A549 (cell line): ENCODE measurements around the gene ORC1. TPM values are rescaled to one million over a fixed set of nuclear protein-coding genes. Genes with fewer than 3 reads are reported as not detected.

ENCODE experiments used
- ATAC-seq, 2 experiments: fragments of 200-7000 bp in 1 of 2; fragments of >200 bp in 1 of 2; cut with Nextera tagmentation in 1 of 2; cut with Tn5 transposase in 1 of 2; 3 replicates each; pipeline versions ENCODE4 v1.8.0 to v1.9.1; 2018 to 2020; ENCODE audit warnings: mild to moderate bottlenecking in 1 of 2, moderate library complexity in 1 of 2
- CTCF ChIA-PET: fragments of 300-600 bp; sonication (Branson Sonifier 250); formaldehyde crosslinking; extraction: SDS; loops from one replicate; lab custom pipeline; 2021; ENCODE audit warnings: antibody characterized with exemption, inconsistent platforms; lab: Yijun Ruan, JAX
- POLR2A ChIA-PET: fragments of 350-600 bp; formaldehyde crosslinking; extraction: SDS; loops from one replicate; lab custom pipeline; 2021; ENCODE audit warnings: antibody characterized with exemption, inconsistent platforms; lab: Yijun Ruan, JAX
- DNase-seq, 2 experiments: peaks; one replicate each; pipeline versions ENCODE4 v3.0.0 to v3.0.0-alpha.2; 2011 to 2016; ENCODE audit warnings: low read depth in 1 of 2, low spot score in 1 of 2
- FAIRE-seq: peaks from 2 replicates; lab custom pipeline; 2011; peaks lifted over from hg19 to GRCh38; lab: Jason Lieb, UNC
- H3K27ac ChIP-seq, 2 experiments: fragments of >200 bp; sonication (Bioruptor Twin); formaldehyde crosslinking; 3 replicates each; pipeline ENCODE4 v1.5.1; 2016 to 2017
- H3K4me1 ChIP-seq: fragments of >200 bp; sonication (Bioruptor Twin); formaldehyde crosslinking; 3 replicates; pipeline ENCODE4 v1.6.1; 2016
- H3K4me2 ChIP-seq: fragments of >200 bp; sonication (Bioruptor Twin); formaldehyde crosslinking; 3 replicates; pipeline ENCODE4 v1.6.1; 2016
- H3K4me3 ChIP-seq: fragments of >200 bp; sonication (Bioruptor Twin); formaldehyde crosslinking; 3 replicates; pipeline ENCODE4 v1.5.1; 2016
- H3K9me3 ChIP-seq: fragments of >200 bp; sonication (Bioruptor Twin); formaldehyde crosslinking; 3 replicates; pipeline ENCODE4 v1.6.1; 2016
- CBX2 ChIP-seq: fragments of 200-600 bp; sonication (generic); IDR thresholded peaks from 2 replicates; pipeline ENCODE4 v1.6.1; 2016; ENCODE audit warnings: low read depth, mild to moderate bottlenecking, borderline replicate concordance
- CTCF ChIP-seq: fragments of >200 bp; sonication (Bioruptor Twin); formaldehyde crosslinking; IDR thresholded peaks from 3 replicates; pipeline ENCODE4 v1.5.1; 2016
- ELK1 ChIP-seq: fragments of 150-350 bp; IDR thresholded peaks from 2 replicates; pipeline ENCODE4 v1.6.1; 2014; ENCODE audit warnings: low read depth, mild to moderate bottlenecking, low read length
- HOXA7 ChIP-seq: fragments of 250-450 bp; sonication (Bioruptor Pico); IDR thresholded peaks from 2 replicates; pipeline ENCODE4 v1.5.0; 2020; ENCODE audit warnings: mild to moderate bottlenecking, moderate library complexity
- HOXB13 ChIP-seq: fragments of 250-450 bp; sonication (Bioruptor Pico); IDR thresholded peaks from 2 replicates; pipeline ENCODE4 v1.5.0; 2020; ENCODE audit warnings: low read depth, mild to moderate bottlenecking, moderate library complexity
- JUNB ChIP-seq: fragments of >200 bp; sonication (Bioruptor Twin); formaldehyde crosslinking; IDR thresholded peaks from 2 replicates; pipeline ENCODE4 v1.6.1; 2016
- KDM1A ChIP-seq: fragments of 200-600 bp; sonication (generic); IDR thresholded peaks from 2 replicates; pipeline ENCODE4 v1.6.1; 2016; ENCODE audit warnings: low read depth, mild to moderate bottlenecking
- MAFK ChIP-seq: fragments of 450-650 bp; IDR thresholded peaks from 2 replicates; pipeline ENCODE4 v1.6.1; 2014; ENCODE audit not compliant: partially characterized antibody
- POLR2A ChIP-seq: IDR thresholded peaks from 2 replicates; pipeline ENCODE4 v1.6.1; 2012; ENCODE audit warnings: mild to moderate bottlenecking, low read length
- REST ChIP-seq: fragments of 200-600 bp; sonication (generic); IDR thresholded peaks from 2 replicates; pipeline ENCODE4 v1.6.1; 2016; ENCODE audit warnings: antibody characterized with exemption, mild to moderate bottlenecking, moderate library complexity
- RNF2 ChIP-seq: fragments of 200-600 bp; sonication (generic); IDR thresholded peaks from 2 replicates; pipeline ENCODE4 v1.6.1; 2016; ENCODE audit warnings: low read depth, mild to moderate bottlenecking, antibody characterized with exemption, moderate library complexity, borderline replicate concordance
- TFCP2L1 ChIP-seq: fragments of 250-450 bp; sonication (Bioruptor Pico); IDR thresholded peaks from 2 replicates; pipeline ENCODE4 v1.5.0; 2021; ENCODE audit warnings: mild to moderate bottlenecking
- ZC3H11A ChIP-seq: fragments of 450-650 bp; IDR thresholded peaks from 2 replicates; pipeline ENCODE4 v1.6.1; 2014; ENCODE audit warnings: antibody characterized with exemption, mild to moderate bottlenecking
- ZFP36 ChIP-seq: fragments of 450-650 bp; IDR thresholded peaks from 2 replicates; pipeline ENCODE4 v1.6.1; 2014; ENCODE audit warnings: borderline replicate concordance; ENCODE audit not compliant: partially characterized antibody
- ZNF302 ChIP-seq: fragments of 250-450 bp; sonication (Bioruptor Pico); IDR thresholded peaks from 2 replicates; pipeline ENCODE4 v1.9.0; 2021; ENCODE audit warnings: inconsistent platforms, mild to moderate bottlenecking, moderate library complexity
- WGBS: methylation state at CpG from one replicate; pipeline ENCODE4 v1.1.6; 2017; ENCODE audit errors: missing lambda C conversion rate; 5-methylcytosine and 5-hydroxymethylcytosine counted together
- polyA plus RNA-seq, 4 experiments: library from polyadenylated mRNA; depleted of rRNA in 3 of 4; stranded (reverse); fragments of >200 nt; fragmentation: RNase III in 1 of 4; extraction: RNeasy Plus Mini Kit Qiagen cat#74134 plus additional on column Dnase treatment in 1 of 4; gene quantifications; 2 replicates in 3 of 4; 3 replicates in 1 of 4; pipeline ENCODE4 v1.2.3, GENCODE V29; 2011 to 2017
- TF ChIP-seq, protein P1 (sequence below): IDR thresholded peaks from 2 replicates; pipeline ENCODE4 v1.6.1; 2012; ENCODE audit warnings: low read depth, borderline replicate concordance
- TF ChIP-seq, protein P2 (sequence below): fragments of 250-450 bp; sonication (Bioruptor Pico); IDR thresholded peaks from 2 replicates; pipeline ENCODE4 v1.5.0; 2020; ENCODE audit warnings: low read depth, mild to moderate bottlenecking, moderate library complexity
- TF ChIP-seq, protein P3 (sequence below): fragments of 250-450 bp; sonication (Bioruptor Pico); IDR thresholded peaks from 2 replicates; pipeline ENCODE4 v1.5.0; 2021; ENCODE audit warnings: mild to moderate bottlenecking, moderate library complexity, borderline replicate concordance

ORC1 gene
- polyA plus RNA-seq, 2 of the 4 experiments (the other 2 are of a cell fraction): 18.9 to 19.1 TPM

DNA sequence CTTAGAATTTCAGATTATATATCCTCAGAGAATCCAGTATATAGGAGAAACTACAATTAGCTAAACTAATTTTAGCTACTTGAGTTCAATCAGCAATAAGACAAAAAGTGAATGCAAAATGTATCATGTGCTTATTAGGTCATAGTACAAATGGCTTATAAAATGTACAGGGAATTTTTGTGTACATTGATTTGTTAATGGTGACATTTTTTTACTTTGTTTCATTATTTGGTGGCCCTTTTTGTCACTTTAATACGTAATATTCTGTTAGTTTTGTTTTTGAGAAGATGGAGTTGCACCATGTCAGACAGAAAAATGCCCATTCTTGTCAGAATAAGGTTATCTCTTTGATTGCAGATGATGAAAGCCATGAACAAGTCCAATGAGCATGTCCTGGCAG lies 71.8 kb downstream of the ORC1 start:
- CTCF ChIA-PET: interaction anchor here (1.2 kb wide), 1 partner anchor 15 kb away, joined by 3 read pairs; no protein-coding TSS in a partner anchor
- DNase-seq (no peak), FAIRE-seq (no peak), ATAC-seq (no peak)
- WGBS: 82% methylated on average over 1 of the region's 1 CpG
- Histone ChIP-seq H3K4me3 (no peak overlapping the region), H3K27ac (no peak overlapping the region), H3K9me3 (no peaks in the 10 kb centered on the region), H3K4me1 (peaks cover 11% of the 10 kb centered on the region; the same call in 2 of the 3 replicates), H3K4me2 (no peak overlapping the region)
- TF ChIP-seq ZC3H11A (no peak), CBX2 (no peak), HOXA7 (CRISPR knock-in tag) (no peak), KDM1A (no peak), HOXB13 (no peak), CTCF (no peak), RNF2 (no peak), TFCP2L1 (no peak), JUNB (no peak), ZNF302 (CRISPR knock-in tag) (no peak), POLR2A (no peak), REST (no peak), ELK1 (no peak)
- TF ChIP-seq, protein P1, sequence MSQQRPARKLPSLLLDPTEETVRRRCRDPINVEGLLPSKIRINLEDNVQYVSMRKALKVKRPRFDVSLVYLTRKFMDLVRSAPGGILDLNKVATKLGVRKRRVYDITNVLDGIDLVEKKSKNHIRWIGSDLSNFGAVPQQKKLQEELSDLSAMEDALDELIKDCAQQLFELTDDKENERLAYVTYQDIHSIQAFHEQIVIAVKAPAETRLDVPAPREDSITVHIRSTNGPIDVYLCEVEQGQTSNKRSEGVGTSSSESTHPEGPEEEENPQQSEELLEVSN: no peak
- TF ChIP-seq, protein P2, sequence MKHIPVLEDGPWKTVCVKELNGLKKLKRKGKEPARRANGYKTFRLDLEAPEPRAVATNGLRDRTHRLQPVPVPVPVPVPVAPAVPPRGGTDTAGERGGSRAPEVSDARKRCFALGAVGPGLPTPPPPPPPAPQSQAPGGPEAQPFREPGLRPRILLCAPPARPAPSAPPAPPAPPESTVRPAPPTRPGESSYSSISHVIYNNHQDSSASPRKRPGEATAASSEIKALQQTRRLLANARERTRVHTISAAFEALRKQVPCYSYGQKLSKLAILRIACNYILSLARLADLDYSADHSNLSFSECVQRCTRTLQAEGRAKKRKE (CRISPR knock-in tag): no peak
- TF ChIP-seq, protein P3, sequence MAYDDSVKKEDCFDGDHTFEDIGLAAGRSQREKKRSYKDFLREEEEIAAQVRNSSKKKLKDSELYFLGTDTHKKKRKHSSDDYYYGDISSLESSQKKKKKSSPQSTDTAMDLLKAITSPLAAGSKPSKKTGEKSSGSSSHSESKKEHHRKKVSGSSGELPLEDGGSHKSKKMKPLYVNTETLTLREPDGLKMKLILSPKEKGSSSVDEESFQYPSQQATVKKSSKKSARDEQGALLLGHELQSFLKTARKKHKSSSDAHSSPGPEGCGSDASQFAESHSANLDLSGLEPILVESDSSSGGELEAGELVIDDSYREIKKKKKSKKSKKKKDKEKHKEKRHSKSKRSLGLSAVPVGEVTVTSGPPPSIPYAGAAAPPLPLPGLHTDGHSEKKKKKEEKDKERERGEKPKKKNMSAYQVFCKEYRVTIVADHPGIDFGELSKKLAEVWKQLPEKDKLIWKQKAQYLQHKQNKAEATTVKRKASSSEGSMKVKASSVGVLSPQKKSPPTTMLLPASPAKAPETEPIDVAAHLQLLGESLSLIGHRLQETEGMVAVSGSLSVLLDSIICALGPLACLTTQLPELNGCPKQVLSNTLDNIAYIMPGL (CRISPR knock-in tag): no peak
- POLR2A ChIA-PET: no interaction called here

GRCh38 chr1:52328615-52329014 lies 75.6 kb downstream of the ORC1 start:
- Histone ChIP-seq H3K27ac (no peak overlapping the region), H3K4me2 (no peak overlapping the region), H3K4me3 (no peak overlapping the region), H3K4me1 (peaks cover 11% of the 10 kb centered on the region; the same call in 2 of the 3 replicates), H3K9me3 (no peaks in the 10 kb centered on the region)
- no peak for TF ChIP-seq ZFP36
- peak; percentile 39 for TF ChIP-seq MAFK
- 79% methylated on average over 1 of the region's 1 CpG for WGBS
- CTCF ChIA-PET: interaction anchor here (0.9 kb wide), 1 partner anchor 20 kb away, joined by 4 read pairs; no protein-coding TSS in a partner anchor
- FAIRE-seq: no peak
- POLR2A ChIA-PET: no interaction called here
- ATAC-seq: no peak
- DNase-seq: no peak
